ENCODE results near the gene UBE2I.

Gene UBE2I

GRCh38 chr16:1357906-1358566 is 48.6 kb downstream of the UBE2I start:
- no peaks in the 10 kb centered on the region for H3K27me3 ChIP-seq (ENCODE audit: control insufficient read depth in 2 of 2, insufficient read depth in 2 of 2, low read length in 2 of 2)
- H3K36me3 ChIP-seq (ENCODE audit: control insufficient read depth in 2 of 2, insufficient read depth in 2 of 2, low read length in 2 of 2), result peaks cover 13 to 15% of the 10 kb centered on the region in 2 donors
- H3K9me3 ChIP-seq (ENCODE audit: control insufficient read depth in 2 of 2, low read length in 2 of 2), result no peaks in the 10 kb centered on the region
- no peaks in the 10 kb centered on the region for H3K4me1 ChIP-seq (ENCODE audit: control insufficient read depth in 2 of 2, insufficient read depth in 2 of 2, low read length in 2 of 2)
- H3K9ac ChIP-seq (ENCODE audit: low read depth in 1 of 2, low read length in 2 of 2), result no peak overlapping the region
- H3K27ac ChIP-seq (ENCODE audit: low read depth in 2 of 2, low read length in 2 of 2), result no peak overlapping the region
- H3K4me3 ChIP-seq (ENCODE audit: low read length in 2 of 2), result no peak overlapping the region

- H3K27ac ChIP-seq (ENCODE audit: low read depth in 2 of 2, low read length in 2 of 2), result no peak overlapping the region
- H3K4me1 ChIP-seq (ENCODE audit: control insufficient read depth in 2 of 2, insufficient read depth in 2 of 2, low read length in 2 of 2), result no peaks in the 10 kb centered on the region
- no peaks in the 10 kb centered on the region for H3K27me3 ChIP-seq (ENCODE audit: control insufficient read depth in 2 of 2, insufficient read depth in 2 of 2, low read length in 2 of 2)
- H3K36me3 ChIP-seq (ENCODE audit: control insufficient read depth in 2 of 2, insufficient read depth in 2 of 2, low read length in 2 of 2), result peaks cover 24 to 38% of the 10 kb centered on the region in 2 donors
- H3K9ac ChIP-seq (ENCODE audit: low read depth in 1 of 2, low read length in 2 of 2), result no peak overlapping the region
- H3K4me3 ChIP-seq (ENCODE audit: low read length in 2 of 2), result no peak overlapping the region
- H3K9me3 ChIP-seq (ENCODE audit: control insufficient read depth in 2 of 2, low read length in 2 of 2), result no peaks in the 10 kb centered on the region
These were observed 52.4 kb downstream of the UBE2I start for GRCh38 chr16:1361685-1362360.

GRCh38 chr16:1362807-1363206 is 53.4 kb downstream of the UBE2I start:
- H3K27ac ChIP-seq (ENCODE audit: low read depth in 2 of 2, low read length in 2 of 2), result no peak overlapping the region
- no peaks in the 10 kb centered on the region for H3K9me3 ChIP-seq (ENCODE audit: control insufficient read depth in 2 of 2, low read length in 2 of 2)
- H3K4me3 ChIP-seq (ENCODE audit: low read length in 2 of 2), result no peak overlapping the region
- peaks cover 27 to 41% of the 10 kb centered on the region in 2 donors for H3K36me3 ChIP-seq (ENCODE audit: control insufficient read depth in 2 of 2, insufficient read depth in 2 of 2, low read length in 2 of 2)
- H3K9ac ChIP-seq (ENCODE audit: low read depth in 1 of 2, low read length in 2 of 2), result no peak overlapping the region
- H3K4me1 ChIP-seq (ENCODE audit: control insufficient read depth in 2 of 2, insufficient read depth in 2 of 2, low read length in 2 of 2), result no peaks in the 10 kb centered on the region
- H3K27me3 ChIP-seq (ENCODE audit: control insufficient read depth in 2 of 2, insufficient read depth in 2 of 2, low read length in 2 of 2), result no peaks in the 10 kb centered on the region

GRCh38 chr16:1363501-1364041 is 54.1 kb downstream of the UBE2I start:
- Histone ChIP-seq H3K4me3 (ENCODE audit: low read length in 2 of 2) (no peak overlapping the region), H3K36me3 (ENCODE audit: control insufficient read depth in 2 of 2, insufficient read depth in 2 of 2, low read length in 2 of 2) (peaks cover 27 to 41% of the 10 kb centered on the region in 2 donors), H3K27me3 (ENCODE audit: control insufficient read depth in 2 of 2, insufficient read depth in 2 of 2, low read length in 2 of 2) (no peaks in the 10 kb centered on the region)

GRCh38 chr16:1364510-1364909 is 55.1 kb downstream of the UBE2I start:
- Histone ChIP-seq H3K4me1 (ENCODE audit: control insufficient read depth in 2 of 2, insufficient read depth in 2 of 2, low read length in 2 of 2) (no peaks in the 10 kb centered on the region), H3K36me3 (ENCODE audit: control insufficient read depth in 2 of 2, insufficient read depth in 2 of 2, low read length in 2 of 2) (peaks cover 27 to 39% of the 10 kb centered on the region in 2 donors), H3K9me3 (ENCODE audit: control insufficient read depth in 2 of 2, low read length in 2 of 2) (no peaks in the 10 kb centered on the region), H3K27ac (ENCODE audit: low read depth in 2 of 2, low read length in 2 of 2) (no peak overlapping the region), H3K9ac (ENCODE audit: low read depth in 1 of 2, low read length in 2 of 2) (no peak overlapping the region), H3K4me3 (ENCODE audit: low read length in 2 of 2) (no peak overlapping the region), H3K27me3 (ENCODE audit: control insufficient read depth in 2 of 2, insufficient read depth in 2 of 2, low read length in 2 of 2) (no peaks in the 10 kb centered on the region)

More at GRCh38 chr16:1363501-1364041, 54.1 kb downstream of the UBE2I start:
- Histone ChIP-seq H3K27ac (ENCODE audit: low read depth in 2 of 2, low read length in 2 of 2) (no peak overlapping the region), H3K4me1 (ENCODE audit: control insufficient read depth in 2 of 2, insufficient read depth in 2 of 2, low read length in 2 of 2) (no peaks in the 10 kb centered on the region), H3K9ac (ENCODE audit: low read depth in 1 of 2, low read length in 2 of 2) (no peak overlapping the region), H3K9me3 (ENCODE audit: control insufficient read depth in 2 of 2, low read length in 2 of 2) (no peaks in the 10 kb centered on the region)

GRCh38 chr16:1366060-1366711 is 56.8 kb downstream of the UBE2I start:
- peaks cover 31 to 37% of the 10 kb centered on the region in 2 donors for H3K36me3 ChIP-seq (ENCODE audit: control insufficient read depth in 2 of 2, insufficient read depth in 2 of 2, low read length in 2 of 2)
- no peaks in the 10 kb centered on the region for H3K27me3 ChIP-seq (ENCODE audit: control insufficient read depth in 2 of 2, insufficient read depth in 2 of 2, low read length in 2 of 2)
- no peaks in the 10 kb centered on the region for H3K9me3 ChIP-seq (ENCODE audit: control insufficient read depth in 2 of 2, low read length in 2 of 2)
- H3K9ac ChIP-seq (ENCODE audit: low read depth in 1 of 2, low read length in 2 of 2), result no peak overlapping the region
- H3K27ac ChIP-seq (ENCODE audit: low read depth in 2 of 2, low read length in 2 of 2), result no peak overlapping the region
- H3K4me1 ChIP-seq (ENCODE audit: control insufficient read depth in 2 of 2, insufficient read depth in 2 of 2, low read length in 2 of 2), result no peaks in the 10 kb centered on the region
- H3K4me3 ChIP-seq (ENCODE audit: low read length in 2 of 2), result no peak overlapping the region

- peaks cover 30 to 39% of the 10 kb centered on the region in 2 donors for H3K36me3 ChIP-seq (ENCODE audit: control insufficient read depth in 2 of 2, insufficient read depth in 2 of 2, low read length in 2 of 2)
- no peak overlapping the region for H3K9ac ChIP-seq (ENCODE audit: low read depth in 1 of 2, low read length in 2 of 2)
- H3K9me3 ChIP-seq (ENCODE audit: control insufficient read depth in 2 of 2, low read length in 2 of 2), result no peaks in the 10 kb centered on the region
- H3K27me3 ChIP-seq (ENCODE audit: control insufficient read depth in 2 of 2, insufficient read depth in 2 of 2, low read length in 2 of 2), result no peaks in the 10 kb centered on the region
- no peak overlapping the region for H3K4me3 ChIP-seq (ENCODE audit: low read length in 2 of 2)
- H3K4me1 ChIP-seq (ENCODE audit: control insufficient read depth in 2 of 2, insufficient read depth in 2 of 2, low read length in 2 of 2), result no peaks in the 10 kb centered on the region
- no peak overlapping the region for H3K27ac ChIP-seq (ENCODE audit: low read depth in 2 of 2, low read length in 2 of 2)
These were observed 57.4 kb downstream of the UBE2I start for GRCh38 chr16:1366712-1367299.

GRCh38 chr16:1367486-1368174 is 58.2 kb downstream of the UBE2I start:
- Histone ChIP-seq H3K4me1 (ENCODE audit: control insufficient read depth in 2 of 2, insufficient read depth in 2 of 2, low read length in 2 of 2) (no peaks in the 10 kb centered on the region), H3K27ac (ENCODE audit: low read depth in 2 of 2, low read length in 2 of 2) (no peak overlapping the region), H3K27me3 (ENCODE audit: control insufficient read depth in 2 of 2, insufficient read depth in 2 of 2, low read length in 2 of 2) (no peaks in the 10 kb centered on the region), H3K36me3 (ENCODE audit: control insufficient read depth in 2 of 2, insufficient read depth in 2 of 2, low read length in 2 of 2) (peaks cover 22 to 38% of the 10 kb centered on the region in 2 donors), H3K4me3 (ENCODE audit: low read length in 2 of 2) (no peak overlapping the region), H3K9ac (ENCODE audit: low read depth in 1 of 2, low read length in 2 of 2) (no peak overlapping the region), H3K9me3 (ENCODE audit: control insufficient read depth in 2 of 2, low read length in 2 of 2) (no peaks in the 10 kb centered on the region)

- peaks cover 11 to 17% of the 10 kb centered on the region in 2 donors for H3K36me3 ChIP-seq (ENCODE audit: control insufficient read depth in 2 of 2, insufficient read depth in 2 of 2, low read length in 2 of 2)
These were observed 61.9 kb downstream of the UBE2I start for GRCh38 chr16:1371054-1371978.

More at GRCh38 chr16:1371054-1371978, 61.9 kb downstream of the UBE2I start:
- no peaks in the 10 kb centered on the region for H3K9me3 ChIP-seq (ENCODE audit: control insufficient read depth in 2 of 2, low read length in 2 of 2)
- no peak overlapping the region for H3K27ac ChIP-seq (ENCODE audit: low read depth in 2 of 2, low read length in 2 of 2)
- H3K4me3 ChIP-seq (ENCODE audit: low read length in 2 of 2), result no peak overlapping the region
- H3K27me3 ChIP-seq (ENCODE audit: control insufficient read depth in 2 of 2, insufficient read depth in 2 of 2, low read length in 2 of 2), result no peaks in the 10 kb centered on the region
- H3K4me1 ChIP-seq (ENCODE audit: control insufficient read depth in 2 of 2, insufficient read depth in 2 of 2, low read length in 2 of 2), result no peaks in the 10 kb centered on the region
- H3K9ac ChIP-seq (ENCODE audit: low read depth in 1 of 2, low read length in 2 of 2), result no peak overlapping the region

All from mucosa of rectum (tissue), 2 donors.